ENCODE data around the gene MEX3B. TPM values are rescaled to one million over a fixed set of nuclear protein-coding genes. Genes with fewer than 3 reads are reported as not detected.

MEX3B gene
- total RNA-seq, 1 donor from 2014 or later, result 1.8 TPM

GRCh38 chr15:82062479-82063454 lies 16.9 kb upstream of the MEX3B start:
- DNase-seq (ENCODE audit: low spot score), result no peak
- Mint-ChIP-seq H3K27me3 (ENCODE audit: low read depth) (peaks cover 20% of the 10 kb centered on the region), H3K9me3 (no peaks in the 10 kb centered on the region), H3K27ac (no peak overlapping the region), H3K4me1 (ENCODE audit: low read depth) (no peaks in the 10 kb centered on the region), H3K36me3 (ENCODE audit: low read depth) (no peaks in the 10 kb centered on the region), H3K4me3 (ENCODE audit: low read depth) (no peak overlapping the region)
- intact Hi-C loops (cut with micrococcal nuclease), result no loop called here

- Mint-ChIP-seq H3K4me3 (ENCODE audit: low read depth) (no peak overlapping the region), H3K4me1 (ENCODE audit: low read depth) (no peaks in the 10 kb centered on the region), H3K9me3 (no peaks in the 10 kb centered on the region), H3K36me3 (ENCODE audit: low read depth) (no peaks in the 10 kb centered on the region), H3K27me3 (ENCODE audit: low read depth) (peaks cover 32% of the 10 kb centered on the region), H3K27ac (no peak overlapping the region)
- intact Hi-C loops (cut with micrococcal nuclease), result no loop called here
- DNase-seq (ENCODE audit: low spot score), result no peak
Measured at GRCh38 chr15:82060817-82061216, 15.0 kb upstream of the MEX3B start.

- no peaks in the 10 kb centered on the region for H3K9me3 Mint-ChIP-seq
- no peaks in the 10 kb centered on the region for H3K36me3 Mint-ChIP-seq (ENCODE audit: low read depth)
- H3K4me3 Mint-ChIP-seq (ENCODE audit: low read depth), result no peak overlapping the region
- no peak for DNase-seq (ENCODE audit: low spot score)
- peaks cover 36% of the 10 kb centered on the region for H3K27me3 Mint-ChIP-seq (ENCODE audit: low read depth)
- H3K27ac Mint-ChIP-seq, result no peak overlapping the region
- intact Hi-C loops (cut with micrococcal nuclease), result no loop called here
- H3K4me1 Mint-ChIP-seq (ENCODE audit: low read depth), result no peaks in the 10 kb centered on the region
Measured at GRCh38 chr15:82058517-82059204, 12.8 kb upstream of the MEX3B start.

GRCh38 chr15:82058026-82058425 lies 12.2 kb upstream of the MEX3B start:
- H3K36me3 Mint-ChIP-seq (ENCODE audit: low read depth), result no peaks in the 10 kb centered on the region
- no peaks in the 10 kb centered on the region for H3K9me3 Mint-ChIP-seq
- H3K4me3 Mint-ChIP-seq (ENCODE audit: low read depth), result no peak overlapping the region
- DNase-seq (ENCODE audit: low spot score), result no peak
- H3K4me1 Mint-ChIP-seq (ENCODE audit: low read depth), result no peaks in the 10 kb centered on the region
- intact Hi-C loops (cut with micrococcal nuclease), result no loop called here
- H3K27me3 Mint-ChIP-seq (ENCODE audit: low read depth), result peaks cover 36% of the 10 kb centered on the region
- H3K27ac Mint-ChIP-seq, result no peak overlapping the region

GRCh38 chr15:82056958-82057823 lies 11.4 kb upstream of the MEX3B start:
- H3K36me3 Mint-ChIP-seq (ENCODE audit: low read depth), result no peaks in the 10 kb centered on the region
- no peak overlapping the region for H3K4me3 Mint-ChIP-seq (ENCODE audit: low read depth)
- H3K27me3 Mint-ChIP-seq (ENCODE audit: low read depth), result peaks cover 33% of the 10 kb centered on the region
- intact Hi-C loops (cut with micrococcal nuclease), result no loop called here
- H3K27ac Mint-ChIP-seq, result no peak overlapping the region
- no peaks in the 10 kb centered on the region for H3K4me1 Mint-ChIP-seq (ENCODE audit: low read depth)
- DNase-seq (ENCODE audit: low spot score), result no peak
- H3K9me3 Mint-ChIP-seq, result no peaks in the 10 kb centered on the region

- no peaks in the 10 kb centered on the region for H3K36me3 Mint-ChIP-seq (ENCODE audit: low read depth)
- intact Hi-C loops (cut with micrococcal nuclease), result no loop called here
- H3K4me1 Mint-ChIP-seq (ENCODE audit: low read depth), result peaks cover under 1% of the 10 kb centered on the region
- H3K27ac Mint-ChIP-seq, result no peak overlapping the region
- no peak overlapping the region for H3K4me3 Mint-ChIP-seq (ENCODE audit: low read depth)
- H3K9me3 Mint-ChIP-seq, result no peaks in the 10 kb centered on the region
- no peak for DNase-seq (ENCODE audit: low spot score)
- H3K27me3 Mint-ChIP-seq (ENCODE audit: low read depth), result peaks cover 47% of the 10 kb centered on the region
Measured at GRCh38 chr15:82052751-82053150, 6.9 kb upstream of the MEX3B start.

GRCh38 chr15:82051664-82052063 lies 5.8 kb upstream of the MEX3B start:
- Mint-ChIP-seq H3K36me3 (ENCODE audit: low read depth) (no peaks in the 10 kb centered on the region), H3K27ac (no peak overlapping the region), H3K27me3 (ENCODE audit: low read depth) (peaks cover 44% of the 10 kb centered on the region), H3K9me3 (no peaks in the 10 kb centered on the region), H3K4me1 (ENCODE audit: low read depth) (peaks cover 5% of the 10 kb centered on the region), H3K4me3 (ENCODE audit: low read depth) (no peak overlapping the region)
- no peak for DNase-seq (ENCODE audit: low spot score)
- intact Hi-C loops (cut with micrococcal nuclease), result no loop called here

- Mint-ChIP-seq H3K27ac (no peak overlapping the region), H3K4me3 (ENCODE audit: low read depth) (no peak overlapping the region), H3K27me3 (ENCODE audit: low read depth) (peaks cover 42% of the 10 kb centered on the region), H3K36me3 (ENCODE audit: low read depth) (no peaks in the 10 kb centered on the region), H3K4me1 (ENCODE audit: low read depth) (peaks cover 7% of the 10 kb centered on the region), H3K9me3 (no peaks in the 10 kb centered on the region)
- intact Hi-C loops (cut with micrococcal nuclease), result loop anchor here (5.0 to 10.0 kb wide), 4 partner anchors 567 to 1057 kb away; no protein-coding TSS in a partner anchor
- no peak for DNase-seq (ENCODE audit: low spot score)
Measured at GRCh38 chr15:82048811-82049210, 3.0 kb upstream of the MEX3B start.

GRCh38 chr15:82047453-82048400 lies 1.9 kb upstream of the MEX3B start:
- Mint-ChIP-seq H3K27me3 (ENCODE audit: low read depth) (peaks cover 44% of the 10 kb centered on the region), H3K4me1 (ENCODE audit: low read depth) (peaks cover 7% of the 10 kb centered on the region), H3K9me3 (no peaks in the 10 kb centered on the region), H3K4me3 (ENCODE audit: low read depth) (peak overlapping the region; percentile 70), H3K27ac (no peak overlapping the region), H3K36me3 (ENCODE audit: low read depth) (no peaks in the 10 kb centered on the region)
- intact Hi-C loops (cut with micrococcal nuclease), result loop anchor here (5.0 to 10.0 kb wide), 4 partner anchors 565 to 1055 kb away; no protein-coding TSS in a partner anchor
- no peak for DNase-seq (ENCODE audit: low spot score)

GRCh38 chr15:82046666-82047452 lies 1.0 kb upstream of the MEX3B start:
- H3K27ac Mint-ChIP-seq, result peak overlapping the region; percentile 89
- peak overlapping the region; percentile 89 for H3K4me3 Mint-ChIP-seq (ENCODE audit: low read depth)
- H3K4me1 Mint-ChIP-seq (ENCODE audit: low read depth), result peaks cover 7% of the 10 kb centered on the region
- peaks cover 42% of the 10 kb centered on the region for H3K27me3 Mint-ChIP-seq (ENCODE audit: low read depth)
- no peaks in the 10 kb centered on the region for H3K9me3 Mint-ChIP-seq
- DNase-seq (ENCODE audit: low spot score), result peak; percentile 86
- intact Hi-C loops (cut with micrococcal nuclease), result loop anchor here (5.0 to 10.0 kb wide), 4 partner anchors 565 to 1055 kb away; no protein-coding TSS in a partner anchor
- no peaks in the 10 kb centered on the region for H3K36me3 Mint-ChIP-seq (ENCODE audit: low read depth)

All from activated T-helper 2 cell treated with anti-CD3 and anti-CD28 coated beads, Interferon-gamma antibody, Interleukin-2, Interleukin-4, amounts not matched to agents 10 μg/mL and 5 μg/mL and 100 μg/mL, durations not matched to agents 14 hours and 24 hours and 36 hours (primary cell).